ENCODE results near the gene C3.
A peak's percentile ranks its signal among the peaks of the same experiment; 100 is the strongest.

Gene C3

DNA sequence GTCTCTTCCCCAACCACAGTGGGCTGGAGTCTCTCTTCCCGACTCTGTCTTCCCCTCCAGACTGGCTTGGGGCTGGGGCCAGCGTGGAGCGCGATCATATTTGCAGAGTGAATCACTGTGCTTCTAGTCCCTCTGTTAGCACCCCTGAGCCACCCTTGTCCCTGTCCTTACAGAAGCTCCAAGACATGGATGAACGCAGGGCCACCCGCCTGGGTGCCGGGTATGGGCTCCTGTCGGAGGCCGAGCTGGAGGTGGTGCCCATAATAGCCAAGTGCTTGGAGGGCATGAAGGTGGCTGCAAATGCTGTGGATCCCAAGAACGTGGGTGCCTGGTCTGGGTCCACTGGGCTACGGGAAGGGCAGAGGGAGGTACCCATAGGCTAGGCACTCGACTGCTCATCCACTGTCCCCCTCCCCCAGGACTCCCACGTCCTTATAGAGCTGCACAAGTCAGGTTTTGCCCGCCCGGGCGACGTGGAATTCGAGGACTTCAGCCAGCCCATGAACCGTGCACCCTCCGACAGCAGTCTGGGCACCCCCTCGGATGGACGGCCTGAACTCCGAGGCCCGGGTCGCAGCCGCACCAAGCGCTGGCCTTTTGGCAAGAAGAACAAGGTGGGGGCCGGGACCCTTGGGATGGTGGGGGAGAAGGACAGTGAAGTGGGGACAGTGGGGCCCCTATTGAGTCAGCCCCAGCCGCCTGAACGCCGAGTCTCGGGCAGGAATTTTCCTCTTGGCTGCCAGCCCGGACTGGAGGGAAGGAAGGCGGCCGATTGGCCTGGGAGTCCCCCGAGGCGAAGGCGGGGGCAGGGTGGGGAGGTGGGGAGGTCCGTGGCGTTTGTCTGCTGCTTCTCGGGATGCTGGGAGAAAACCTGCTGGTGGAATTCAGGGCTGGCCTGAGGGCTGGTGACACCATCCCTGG, 24.2 kb upstream of the C3 start:
- DNase-seq (ENCODE audit: low read depth) = peak; percentile 63

DNA sequence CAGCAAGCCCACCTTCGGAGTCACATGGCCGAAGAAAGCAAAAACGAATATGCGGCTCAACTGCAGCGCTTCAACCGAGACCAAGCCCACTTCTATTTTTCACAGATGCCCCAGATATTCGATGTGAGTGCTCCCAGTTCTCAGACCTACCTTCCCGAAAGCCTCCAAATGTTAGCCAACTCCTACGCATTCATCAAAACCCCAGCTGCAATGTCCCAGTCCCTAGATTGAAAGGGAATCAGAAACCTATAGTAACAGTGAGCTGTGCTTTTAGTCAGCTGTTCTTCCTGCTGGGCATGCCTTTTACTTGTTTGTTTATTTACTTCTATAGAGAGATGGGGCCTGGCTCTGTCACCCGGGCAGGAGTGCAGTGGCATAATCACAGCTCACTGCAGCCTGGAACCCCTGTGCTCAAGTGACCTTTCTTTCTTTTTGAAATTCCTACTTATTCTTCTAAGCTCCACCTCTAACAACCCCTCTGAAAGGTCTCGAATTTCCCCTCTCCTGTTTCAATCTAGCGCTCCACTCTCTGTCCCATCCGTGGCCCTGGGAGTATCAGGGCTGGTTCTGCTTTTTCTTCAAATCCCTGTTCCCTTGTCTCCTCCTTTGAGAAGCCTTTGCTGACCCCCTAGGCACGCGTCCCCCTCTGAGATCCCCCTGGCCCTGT, 23.4 kb upstream of the C3 start:
- no peak for DNase-seq (ENCODE audit: low read depth)

DNA sequence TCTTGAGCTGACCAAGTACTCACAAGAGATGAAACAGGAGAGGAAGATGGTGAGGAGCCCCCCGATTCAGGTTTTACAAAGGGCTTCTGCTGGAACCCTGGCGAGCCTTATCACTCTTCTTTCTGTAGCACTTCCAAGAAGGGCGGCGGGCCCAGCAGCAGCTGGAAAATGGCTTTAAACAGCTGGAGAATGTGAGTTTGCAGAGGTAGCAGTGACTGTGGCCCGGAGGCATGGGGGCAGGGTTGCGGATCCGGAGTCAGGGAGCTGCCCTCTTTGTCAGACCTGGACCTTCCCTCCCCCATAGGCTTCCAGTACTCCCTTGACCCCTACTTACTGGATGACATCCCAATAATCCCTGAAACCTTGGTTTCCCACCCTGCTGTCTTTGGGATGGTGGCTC, 22.6 kb upstream of the C3 start:
- no peak for DNase-seq (ENCODE audit: low read depth)

DNA sequence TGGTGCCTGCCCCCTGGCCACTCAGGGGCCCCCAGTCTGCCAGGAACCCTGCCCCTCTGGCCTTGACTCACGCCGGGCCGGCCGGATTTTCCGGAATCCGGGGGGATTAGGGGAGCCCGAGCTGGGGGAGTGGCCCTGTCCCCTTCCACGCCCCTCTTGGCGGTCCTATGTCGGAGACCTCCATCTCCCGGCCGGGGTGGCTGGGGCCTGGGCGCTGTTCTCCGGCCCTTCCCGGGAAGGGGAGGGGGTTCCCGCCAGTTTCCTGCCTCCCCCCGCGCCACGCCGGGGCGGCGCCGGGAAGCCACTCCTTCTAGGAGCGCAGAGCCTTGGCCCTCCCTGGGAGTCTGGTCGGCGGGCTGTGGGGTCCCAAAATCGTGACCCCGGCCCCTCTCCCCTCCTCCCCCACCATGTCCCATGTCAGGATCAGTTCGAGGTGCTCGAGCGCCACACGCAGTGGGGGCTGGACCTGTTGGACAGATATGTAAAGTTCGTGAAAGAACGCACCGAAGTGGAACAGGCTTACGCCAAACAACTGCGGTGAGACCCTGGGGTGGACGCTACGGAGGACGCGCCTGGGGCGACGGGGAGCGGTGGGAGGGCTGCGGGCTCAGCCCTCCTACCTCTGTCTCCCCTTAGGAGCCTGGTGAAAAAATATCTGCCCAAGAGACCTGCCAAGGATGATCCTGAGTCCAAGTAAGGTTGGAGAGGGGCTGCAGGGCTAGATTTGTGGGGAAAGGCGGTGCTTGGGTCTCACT, 20.3 kb upstream of the C3 start:
- no peak for DNase-seq (ENCODE audit: low read depth)

DNA sequence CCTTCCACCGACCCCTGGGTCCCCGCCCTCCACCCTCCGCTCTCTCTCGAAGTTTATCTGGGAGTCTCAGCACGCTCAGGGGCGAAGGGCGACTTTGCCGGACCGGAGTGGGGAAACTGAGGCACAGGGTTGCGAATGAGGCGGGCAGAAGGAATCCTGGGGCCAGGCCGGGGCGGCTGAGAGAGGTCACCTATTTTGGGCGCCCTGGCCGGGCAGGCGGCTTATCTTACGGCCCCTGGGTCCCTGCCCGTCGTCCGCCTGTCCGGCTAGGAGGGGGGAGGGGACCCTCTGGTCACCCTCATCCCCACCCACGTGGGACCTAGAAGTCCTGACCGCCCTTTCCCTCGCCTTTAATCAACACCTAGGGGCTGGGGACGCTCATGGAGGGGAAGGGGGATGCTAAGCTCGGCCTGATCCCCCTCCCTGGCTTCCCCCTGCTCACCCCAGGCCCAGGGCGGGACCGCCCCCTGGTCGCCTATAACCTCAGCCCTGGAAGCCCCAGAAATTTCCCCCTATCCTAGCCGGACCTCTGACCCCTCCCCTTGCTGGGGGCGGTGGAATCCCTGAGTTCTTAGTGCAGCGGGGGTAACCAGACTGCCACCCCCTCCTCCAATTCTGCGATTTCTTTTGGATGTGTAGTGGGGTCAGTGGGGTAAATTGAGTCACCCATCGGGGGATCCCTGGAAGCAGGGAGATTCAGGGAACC, 19.6 kb upstream of the C3 start:
- no peak for DNase-seq (ENCODE audit: low read depth)

DNA sequence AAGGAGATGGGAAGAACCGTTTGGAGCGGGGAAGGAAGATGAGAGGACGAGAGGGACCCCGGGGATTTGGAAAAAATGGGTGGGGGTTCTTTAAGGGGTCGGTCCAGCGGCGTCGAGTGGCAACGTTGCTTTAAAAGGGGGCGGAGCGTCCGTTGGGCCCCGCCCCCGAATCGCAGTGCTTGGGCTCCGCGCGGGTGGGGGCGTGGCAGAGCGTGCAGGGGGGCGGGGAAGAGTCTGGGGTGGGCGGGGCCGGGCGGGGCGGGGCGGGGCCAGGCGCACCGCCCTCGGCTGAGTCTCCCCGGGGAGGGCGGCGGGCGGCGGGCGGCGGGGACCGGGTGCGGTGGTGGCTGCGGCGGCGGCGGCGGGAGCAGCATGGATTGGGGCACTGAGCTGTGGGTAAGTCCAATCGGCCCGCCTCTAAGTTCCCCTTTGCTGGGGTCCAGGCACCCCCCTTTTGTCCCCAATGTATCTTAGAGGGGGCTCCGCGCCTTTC, 19.0 kb upstream of the C3 start, which contains the start of gene TRIP10:
Gene TRIP10 (plus strand): TSS at position 291 of the 493 bp plus-strand sequence. CDS start 82 bp downstream, at position 373.
- no peak for DNase-seq (ENCODE audit: low read depth)

DNA sequence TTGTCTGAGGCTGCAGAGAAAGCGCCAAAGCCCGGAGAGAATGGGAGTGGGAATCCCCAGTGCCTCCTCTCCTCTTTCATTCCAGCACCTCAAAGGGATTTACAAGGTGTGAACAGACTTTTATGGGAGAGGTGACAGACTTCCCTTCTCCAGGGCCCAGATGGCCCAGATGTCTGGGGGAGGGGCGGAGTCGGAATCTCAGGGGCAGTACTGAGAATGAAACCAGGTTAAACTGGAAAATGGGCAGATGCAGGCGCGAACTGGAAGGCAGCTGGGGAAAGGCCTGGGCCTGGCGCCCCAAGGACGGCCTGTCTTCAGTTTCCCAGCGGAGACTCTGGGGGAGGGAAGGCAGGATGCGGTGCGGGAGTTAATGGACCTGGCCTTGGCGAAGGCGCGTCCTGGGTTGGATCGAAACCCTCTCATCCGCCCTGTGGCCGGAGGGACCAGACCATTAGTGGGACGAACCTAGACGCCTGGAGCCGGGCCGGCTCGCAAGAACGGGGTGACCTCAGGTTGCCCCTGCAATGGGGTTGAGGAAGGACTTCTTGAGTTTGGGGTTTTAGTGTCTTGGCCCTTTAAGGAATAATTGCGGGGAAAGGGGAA, 18.4 kb upstream of the C3 start:
- no peak for DNase-seq (ENCODE audit: low read depth)

DNA sequence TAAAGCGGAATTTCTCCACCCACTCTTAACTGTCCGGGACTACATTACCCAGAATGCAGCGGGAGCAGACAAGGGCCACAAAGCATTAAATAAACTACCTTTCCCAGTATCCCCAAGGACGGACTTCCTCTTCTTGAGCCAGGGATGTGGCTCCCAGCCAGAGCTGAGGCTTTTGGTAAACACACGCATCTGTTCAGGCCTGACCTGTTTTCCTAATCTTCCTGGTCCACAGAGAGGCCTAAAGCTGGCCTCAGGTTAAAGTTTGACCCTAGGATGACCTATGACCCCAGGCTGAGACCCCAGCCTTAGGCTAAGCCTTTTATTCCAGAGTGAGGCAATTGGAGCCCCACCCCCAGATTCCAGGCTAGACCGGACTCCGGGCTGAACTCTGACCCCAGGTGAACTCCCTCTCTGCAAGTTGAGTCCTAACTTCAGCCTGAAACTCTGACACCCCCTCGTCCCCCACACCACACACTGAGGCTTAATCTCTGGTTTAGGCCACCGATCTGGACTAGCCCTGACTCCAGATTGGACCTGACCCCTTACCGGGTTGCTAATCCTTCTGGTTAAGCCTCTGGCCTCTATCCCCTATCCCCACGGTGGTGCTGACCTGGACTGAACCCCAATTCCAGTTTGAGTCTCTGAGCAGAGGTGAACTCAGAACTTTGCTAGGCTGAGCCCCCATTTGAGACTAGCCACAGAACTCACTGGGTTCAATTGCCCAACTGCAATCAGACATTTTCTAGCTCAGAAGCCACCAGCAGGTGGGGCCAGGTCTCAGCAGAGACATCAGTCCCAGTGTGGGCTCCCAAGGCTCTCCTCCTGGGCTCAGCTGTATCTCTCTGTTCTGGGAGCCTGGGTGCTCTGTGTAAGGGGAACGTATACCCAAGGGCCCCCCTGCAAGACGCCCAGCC, 17.7 kb upstream of the C3 start:
- peak; percentile 51 for DNase-seq (ENCODE audit: low read depth)

DNA sequence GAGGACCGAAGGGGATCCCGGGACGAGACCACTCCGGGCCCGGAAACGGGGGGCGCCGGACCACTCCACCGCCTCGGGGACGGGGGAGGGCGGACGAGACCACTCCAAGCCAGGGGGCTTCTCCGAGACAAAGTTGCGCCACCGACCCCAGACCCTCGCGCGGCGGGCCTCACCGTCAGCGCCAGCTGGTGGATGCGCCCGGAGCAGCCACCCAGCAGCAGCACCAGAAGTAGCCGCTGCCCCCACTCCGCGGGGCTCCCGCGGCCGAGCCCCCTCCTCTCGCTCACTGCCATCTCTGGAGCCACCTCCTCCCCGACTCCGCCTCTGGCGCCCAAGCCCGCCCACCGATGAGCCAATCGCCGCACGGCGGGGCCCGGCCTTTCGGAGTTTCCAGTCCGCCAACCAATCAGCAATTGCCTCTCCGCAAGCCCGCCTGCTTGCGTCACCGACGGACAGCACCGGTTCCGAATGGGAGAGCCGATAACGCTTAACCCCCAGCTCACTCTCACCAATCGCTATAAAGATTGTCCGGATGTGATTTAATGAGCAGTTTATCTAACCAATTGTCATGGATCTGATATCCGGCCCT, 16.9 kb upstream of the C3 start, which contains the start of gene GPR108:
Gene GPR108 (minus strand): TSS at position 297 of the 589 bp plus-strand sequence. CDS start 4 bp downstream, at position 293.
- DNase-seq (ENCODE audit: low read depth) = peak; percentile 100

DNA sequence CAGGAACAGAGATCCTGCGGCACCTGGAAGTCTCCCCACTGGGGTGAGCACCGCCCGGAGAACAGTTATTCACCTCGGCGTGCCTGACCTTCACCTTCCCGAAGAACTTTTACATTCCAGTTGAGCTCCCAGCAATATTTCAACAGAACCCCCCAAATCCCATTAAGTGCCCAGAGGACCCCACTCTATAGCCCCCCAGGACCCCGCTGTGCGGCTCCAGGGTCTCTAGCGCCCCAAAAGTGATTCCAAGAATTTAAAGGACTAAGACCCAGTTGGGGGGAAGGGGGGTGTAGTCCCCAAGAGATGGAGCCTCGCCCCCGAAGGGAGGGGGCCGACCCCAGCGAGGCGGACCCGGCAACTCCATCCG, 16.4 kb upstream of the C3 start:
- no peak for DNase-seq (ENCODE audit: low read depth)

DNA sequence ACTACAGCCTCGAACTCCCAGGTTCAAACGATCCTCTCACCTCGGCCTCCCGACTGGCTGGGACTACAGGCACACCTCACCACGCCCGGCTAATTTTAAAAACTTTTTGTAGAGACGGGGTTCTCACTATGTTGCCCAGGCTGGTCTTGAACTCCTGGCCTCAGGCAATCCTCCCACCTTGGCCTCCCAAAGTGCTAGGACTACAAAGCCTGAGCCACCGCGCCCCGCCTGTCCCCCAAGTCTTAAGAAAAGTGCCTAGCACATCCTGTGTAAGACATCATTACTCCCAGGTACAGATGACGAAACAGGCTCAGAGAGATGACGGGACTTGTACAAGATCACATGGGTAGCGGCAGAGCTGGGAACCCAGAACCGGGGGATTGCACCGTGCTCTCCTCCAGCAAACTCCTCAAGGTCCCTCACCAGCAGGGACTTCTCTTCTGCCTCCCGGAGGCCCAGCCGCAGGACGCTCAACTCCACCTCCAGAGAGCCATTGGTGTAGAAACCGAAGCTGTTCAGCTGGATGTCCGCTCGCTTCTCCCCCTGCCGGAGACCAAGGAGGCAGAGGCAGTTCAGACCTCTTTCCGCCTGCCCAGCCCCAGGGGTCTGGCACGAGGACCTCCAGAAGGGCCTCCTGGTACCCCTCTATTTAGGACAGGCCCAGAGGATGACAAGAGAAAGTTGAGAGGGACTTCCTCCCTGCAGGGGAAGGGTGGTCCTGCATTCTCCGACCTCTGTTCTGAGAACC, 15.9 kb upstream of the C3 start:
- DNase-seq (ENCODE audit: low read depth) = no peak

DNA sequence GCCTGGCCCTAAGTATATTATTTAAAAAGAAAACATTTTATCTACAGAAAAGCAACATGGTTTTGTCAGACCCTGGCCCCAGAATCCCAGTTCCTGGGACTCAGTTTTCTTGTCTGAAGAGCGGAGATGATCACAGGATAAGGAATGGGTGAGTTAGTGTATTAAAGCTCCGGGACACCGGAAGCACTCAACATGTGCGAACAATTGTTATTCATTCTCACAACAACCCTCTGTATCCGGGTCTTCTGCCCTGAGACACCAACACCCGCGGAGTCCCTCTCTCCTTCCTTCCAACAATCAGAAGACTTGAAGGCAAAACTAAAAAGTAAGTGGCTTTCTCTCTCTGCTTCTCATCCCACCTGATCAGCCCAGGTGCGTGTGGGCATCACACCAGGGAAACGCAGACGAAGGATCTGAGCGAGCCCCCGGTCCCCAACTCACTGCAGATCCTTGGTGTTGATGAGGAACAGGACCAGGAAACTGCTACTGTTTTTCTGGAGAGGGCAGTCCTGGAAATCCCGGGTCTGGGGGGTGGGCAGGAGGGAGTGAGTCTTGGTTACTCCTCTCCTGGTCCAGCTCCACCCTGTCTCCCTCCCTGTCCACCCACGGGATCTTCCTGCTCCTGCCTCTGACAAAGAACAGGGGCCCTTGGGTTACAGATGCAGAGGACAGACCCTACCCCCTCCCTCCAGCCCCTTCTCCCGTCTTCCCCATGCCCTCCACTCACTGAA, 14.9 kb upstream of the C3 start:
- DNase-seq (ENCODE audit: low read depth) = no peak

DNA sequence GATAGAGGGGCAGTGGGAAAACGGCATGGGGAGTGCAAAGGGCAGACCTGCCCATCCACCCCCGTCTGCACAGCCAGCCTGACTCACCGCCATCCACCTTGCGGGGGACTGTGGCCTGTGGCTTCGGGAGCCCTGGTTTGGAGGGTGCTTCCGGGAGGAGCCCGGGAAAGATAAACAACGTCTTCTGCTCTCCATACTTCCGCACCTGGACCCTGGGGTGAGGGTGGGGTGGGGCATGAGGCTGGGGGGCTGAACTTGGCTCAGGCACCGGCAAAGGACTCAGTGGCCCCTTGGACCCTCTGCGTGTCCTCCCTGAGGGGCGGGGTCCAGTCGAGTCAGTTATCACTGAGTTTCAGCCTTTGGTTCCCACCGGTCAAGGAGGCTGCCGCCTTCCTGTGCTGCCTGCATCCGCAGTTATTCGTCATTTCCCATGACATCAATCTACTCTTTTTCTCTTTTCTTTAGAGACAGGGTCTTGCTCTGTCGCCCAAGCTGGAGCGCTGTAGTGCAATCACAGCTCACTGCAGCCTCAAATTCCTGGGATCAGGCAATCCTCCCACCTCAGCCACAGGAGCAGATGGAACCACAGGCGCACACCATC, 13.7 kb upstream of the C3 start:
- no peak for DNase-seq (ENCODE audit: low read depth)

DNA sequence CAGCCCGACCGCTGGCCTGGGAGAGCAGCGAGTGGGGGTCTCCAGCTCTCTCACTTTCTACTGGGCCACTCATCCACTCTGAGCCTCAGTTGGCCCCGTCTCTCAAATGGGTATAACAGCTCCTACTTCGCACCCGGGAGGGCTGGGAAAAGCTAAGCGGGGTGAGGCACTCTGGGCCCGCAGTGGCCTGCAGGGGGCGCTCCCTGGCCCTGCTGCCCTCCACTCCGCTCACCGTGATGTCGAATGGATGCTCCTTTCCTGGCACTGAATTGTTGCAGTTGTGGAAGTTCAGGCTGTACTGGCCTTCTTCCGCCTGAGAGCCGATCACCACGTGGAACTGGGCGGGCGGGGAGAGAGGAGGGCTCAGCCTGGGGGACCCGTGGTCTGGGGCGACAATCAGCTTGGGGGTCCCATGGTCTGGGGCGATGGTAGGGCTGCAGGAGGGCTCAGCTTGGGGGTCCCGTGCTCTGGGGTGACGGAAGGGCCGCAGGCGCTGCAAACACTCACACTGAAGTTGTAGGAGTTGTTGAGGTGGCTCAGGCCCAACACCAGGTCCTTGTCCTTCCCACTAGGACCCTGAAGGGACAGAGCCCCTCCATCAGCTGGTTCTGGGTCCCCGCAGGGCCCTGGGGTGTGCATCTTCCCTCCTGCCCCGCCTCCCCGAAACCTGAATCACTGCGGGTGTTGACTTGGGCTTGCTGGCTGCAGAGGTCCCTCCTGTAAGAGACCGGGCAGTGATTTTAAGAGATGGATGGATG, 13.1 kb upstream of the C3 start:
- no peak for DNase-seq (ENCODE audit: low read depth)

DNA sequence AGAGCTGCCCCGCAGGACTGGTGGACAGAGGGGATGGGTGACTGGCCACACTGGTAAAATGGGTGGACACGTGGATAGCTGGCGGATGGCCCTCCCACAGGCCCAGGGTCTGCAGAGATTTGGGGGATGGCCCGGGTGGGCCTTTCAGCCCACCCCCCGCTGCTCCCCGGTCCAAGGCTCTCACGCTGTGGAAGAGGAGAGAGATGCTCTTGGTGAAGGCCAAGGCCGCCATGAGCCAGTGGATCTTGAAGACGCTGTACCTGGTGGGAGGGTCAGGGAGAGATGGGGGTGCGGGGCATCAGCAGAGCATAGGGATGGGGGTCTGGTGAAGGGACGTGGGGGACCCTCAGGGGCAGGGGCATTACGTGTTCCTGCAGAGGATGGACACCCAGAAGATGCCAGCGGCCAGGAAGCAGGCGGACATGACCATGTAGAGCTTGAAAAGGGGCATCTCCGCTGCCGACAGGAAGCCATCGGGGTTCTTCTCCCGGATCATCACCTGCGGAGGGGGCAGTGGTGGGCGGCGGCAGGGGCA, 12.4 kb upstream of the C3 start:
- no peak for DNase-seq (ENCODE audit: low read depth)

DNA sequence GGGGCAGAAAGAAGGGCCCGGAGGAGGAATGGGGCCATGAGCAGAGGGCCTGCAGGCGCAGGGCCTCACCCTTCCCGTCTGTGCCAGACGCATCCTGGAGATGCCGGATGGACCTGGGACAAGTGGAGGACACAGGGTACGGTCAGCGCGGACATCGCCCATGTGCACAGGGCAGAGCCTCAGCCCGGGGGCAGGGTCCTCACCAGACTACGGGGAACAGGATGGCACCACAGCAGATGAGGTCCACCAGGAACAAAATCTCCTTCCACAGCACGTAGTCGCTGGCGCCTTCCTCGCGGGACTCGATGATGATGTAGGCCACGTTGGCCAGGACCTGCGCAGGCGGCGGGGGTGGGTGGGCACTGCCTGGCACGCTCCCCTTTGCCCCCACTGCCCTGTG, 11.4 kb upstream of the C3 start:
- no peak for DNase-seq (ENCODE audit: low read depth)
